ENCODE results near the gene SCFD2. TPM values are rescaled to one million over a fixed set of nuclear protein-coding genes. Genes with fewer than 3 reads are reported as not detected.

SCFD2 gene
- total and polyA plus RNA-seq, 2 experiments from 2014 or later: 30.7 to 33.2 TPM

DNA sequence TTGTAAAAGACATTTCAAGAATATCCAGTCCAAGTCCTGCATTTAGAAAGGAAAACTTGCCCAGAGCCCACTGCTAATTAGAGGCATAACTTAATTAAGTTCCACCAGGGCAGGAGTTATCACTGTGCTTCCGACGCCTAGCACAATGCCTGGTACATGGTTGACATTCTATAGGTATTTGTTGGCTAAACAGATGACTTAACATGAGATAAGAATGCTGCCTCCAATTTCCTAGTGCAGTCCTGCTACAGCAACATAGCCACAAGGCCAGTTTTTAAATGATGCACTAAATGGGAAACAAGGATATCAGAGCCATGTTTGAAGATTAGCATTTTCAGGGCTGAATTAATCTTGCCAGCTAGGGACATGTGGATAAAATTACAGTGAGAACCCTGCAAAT, 339.6 kb downstream of the SCFD2 start:
- Histone ChIP-seq H3K4me3 (no peak overlapping the region), H3K36me3 (ENCODE audit: low read depth) (no peaks in the 10 kb centered on the region), H3K9me2 (ENCODE audit: insufficient read depth) (no peaks in the 10 kb centered on the region), H3K9me3 (ENCODE audit: low read depth) (no peaks in the 10 kb centered on the region), H4K20me1 (ENCODE audit: insufficient read depth) (no peaks in the 10 kb centered on the region), H3K79me2 (ENCODE audit: insufficient read depth) (0 out of 2 replicates have a peak, but pooled peaks cover 20% of the 10 kb centered on the region), H3K27me3 (replicated peaks; ENCODE audit: insufficient read depth) (no peaks in the 10 kb centered on the region), H3K4me2 (ENCODE audit: unreplicated experiment) (no peak overlapping the region), H3K4me1 (ENCODE audit: insufficient read depth) (peaks cover under 1% of the 10 kb centered on the region; the same call in 1 of the 2 replicates), H3F3A (ENCODE audit: insufficient read depth) (peaks cover 2% of the 10 kb centered on the region; the same call in 1 of the 2 replicates), H3K9ac (no peak overlapping the region), H3K27ac (no peak overlapping the region), H2AFZ (no peak overlapping the region)
- DNase-seq: no peak
- no peak for TF ChIP-seq EZH2 (IDR thresholded peaks at IDR 0.05; ENCODE audit: insufficient read depth, poor library complexity, severe bottlenecking)
- TF ChIP-seq EZH2phosphoT487 (IDR thresholded peaks at IDR 0.05; ENCODE audit: insufficient read depth, low read depth): no peak
- in situ Hi-C loops (cut with MboI): no loop called here
- 94 to 100% methylated on average over 2 of the region's 2 CpGs for WGBS, 2 experiments (ENCODE audit: low coverage in 1 of 2, low lambda C conversion rate in 2 of 2, missing lambda C conversion rate in 2 of 2)

DNA sequence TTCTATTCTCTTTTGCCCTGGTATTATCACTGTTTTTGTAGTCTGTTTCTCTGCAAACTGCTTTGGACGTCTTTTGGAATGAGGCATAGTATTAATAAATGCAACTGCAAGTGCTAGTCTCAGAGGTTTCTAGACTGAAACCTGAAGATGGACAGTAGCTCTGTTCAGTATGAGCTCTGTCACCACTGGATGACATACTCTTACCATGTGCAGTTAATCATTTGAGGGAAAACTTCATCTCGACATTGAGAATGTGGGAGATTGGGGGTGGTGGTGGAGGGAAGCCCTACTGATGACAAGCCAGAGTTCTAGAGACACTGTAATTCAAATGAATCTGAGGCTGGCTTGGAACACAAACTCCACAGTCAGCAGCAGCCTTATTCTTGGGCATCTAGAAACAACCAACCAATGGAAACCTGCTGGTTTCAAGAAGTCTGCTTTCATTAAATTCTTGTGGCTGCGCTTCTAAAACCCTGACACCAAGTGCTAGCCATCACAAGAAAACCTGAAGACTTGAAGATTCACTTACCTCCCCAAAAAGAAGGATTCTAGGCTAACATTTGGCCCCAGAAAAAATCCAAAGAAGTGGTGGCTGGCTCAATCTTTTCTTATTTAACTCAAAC, 342.1 kb downstream of the SCFD2 start:
- in situ Hi-C loops (cut with MboI): loop anchor here (25.0 kb wide), 3 partner anchors 339 to 889 kb away; partner anchors contain the start of gene SCFD2
- Histone ChIP-seq H3F3A (ENCODE audit: insufficient read depth) (peaks cover 21% of the 10 kb centered on the region), H4K20me1 (ENCODE audit: insufficient read depth) (no peaks in the 10 kb centered on the region), H3K9ac (no peak overlapping the region), H3K4me2 (ENCODE audit: unreplicated experiment) (no peak overlapping the region), H3K4me1 (ENCODE audit: insufficient read depth) (peaks cover 25% of the 10 kb centered on the region), H3K27me3 (replicated peaks; ENCODE audit: insufficient read depth) (no peaks in the 10 kb centered on the region), H2AFZ (no peak overlapping the region), H3K9me2 (ENCODE audit: insufficient read depth) (no peaks in the 10 kb centered on the region), H3K79me2 (ENCODE audit: insufficient read depth) (0 out of 2 replicates have a peak, but pooled peaks cover 14% of the 10 kb centered on the region), H3K36me3 (ENCODE audit: low read depth) (no peaks in the 10 kb centered on the region), H3K9me3 (ENCODE audit: low read depth) (no peaks in the 10 kb centered on the region), H3K4me3 (no peak overlapping the region), H3K27ac (no peak overlapping the region)
- 82 to 86% methylated on average over 3 of the region's 3 CpGs for WGBS, 2 experiments (ENCODE audit: low coverage in 1 of 2, low lambda C conversion rate in 2 of 2, missing lambda C conversion rate in 2 of 2)
- DNase-seq: no peak
- no peak for TF ChIP-seq EZH2phosphoT487 (IDR thresholded peaks at IDR 0.05; ENCODE audit: insufficient read depth, low read depth)
- TF ChIP-seq EZH2 (IDR thresholded peaks at IDR 0.05; ENCODE audit: insufficient read depth, poor library complexity, severe bottlenecking): no peak

DNA sequence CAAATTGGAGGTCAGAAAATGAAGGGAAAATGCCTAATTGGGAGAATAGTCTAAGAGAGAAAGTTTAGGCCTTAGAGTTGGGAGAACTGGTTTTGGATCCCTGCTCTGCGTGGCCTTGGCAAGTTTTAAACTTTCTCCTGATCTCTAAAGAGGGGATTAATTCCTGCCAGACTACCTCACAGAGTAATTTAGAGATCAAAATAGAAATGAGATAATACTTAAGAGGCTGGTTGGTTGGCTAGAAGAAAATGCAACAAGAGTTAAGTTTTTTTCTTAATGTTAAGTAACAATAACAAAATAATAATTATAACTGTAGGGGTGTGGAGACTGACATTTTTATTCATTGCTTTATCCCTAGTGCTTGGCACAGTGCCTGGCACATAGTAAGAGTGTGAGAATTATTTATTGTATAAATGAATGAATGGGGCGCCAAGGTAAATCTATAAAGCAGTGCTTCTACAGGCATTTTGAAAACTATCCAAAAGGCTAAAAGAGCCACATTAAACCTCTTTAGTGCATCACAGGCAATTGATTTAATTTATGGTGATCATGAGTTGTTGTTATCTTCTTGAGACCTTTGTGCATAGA, 343.3 kb downstream of the SCFD2 start:
- H3K27ac ChIP-seq: no peak overlapping the region
- H3K27me3 ChIP-seq (replicated peaks; ENCODE audit: insufficient read depth): no peaks in the 10 kb centered on the region
- H3K9ac ChIP-seq: no peak overlapping the region
- WGBS, 2 experiments (ENCODE audit: low coverage in 1 of 2, low lambda C conversion rate in 2 of 2, missing lambda C conversion rate in 2 of 2): 98% methylated on average over 2 of the region's 2 CpGs
- H3K4me3 ChIP-seq: no peak overlapping the region
- H3K4me2 ChIP-seq (ENCODE audit: unreplicated experiment): no peak overlapping the region
- in situ Hi-C loops (cut with MboI): loop anchor here (25.0 kb wide), 3 partner anchors 340 to 890 kb away; partner anchors contain the start of gene SCFD2
- H3K36me3 ChIP-seq (ENCODE audit: low read depth): no peaks in the 10 kb centered on the region
- H4K20me1 ChIP-seq (ENCODE audit: insufficient read depth): no peaks in the 10 kb centered on the region
- H3K4me1 ChIP-seq (ENCODE audit: insufficient read depth): peaks cover 25% of the 10 kb centered on the region
- no peaks in the 10 kb centered on the region for H3K9me3 ChIP-seq (ENCODE audit: low read depth)
- no peak for TF ChIP-seq EZH2phosphoT487 (IDR thresholded peaks at IDR 0.05; ENCODE audit: insufficient read depth, low read depth)
- H3K79me2 ChIP-seq (ENCODE audit: insufficient read depth): 0 out of 2 replicates have a peak, but pooled peaks cover 14% of the 10 kb centered on the region
- no peak for DNase-seq
- H3F3A ChIP-seq (ENCODE audit: insufficient read depth): peaks cover 21% of the 10 kb centered on the region
- no peaks in the 10 kb centered on the region for H3K9me2 ChIP-seq (ENCODE audit: insufficient read depth)
- no peak overlapping the region for H2AFZ ChIP-seq

DNA sequence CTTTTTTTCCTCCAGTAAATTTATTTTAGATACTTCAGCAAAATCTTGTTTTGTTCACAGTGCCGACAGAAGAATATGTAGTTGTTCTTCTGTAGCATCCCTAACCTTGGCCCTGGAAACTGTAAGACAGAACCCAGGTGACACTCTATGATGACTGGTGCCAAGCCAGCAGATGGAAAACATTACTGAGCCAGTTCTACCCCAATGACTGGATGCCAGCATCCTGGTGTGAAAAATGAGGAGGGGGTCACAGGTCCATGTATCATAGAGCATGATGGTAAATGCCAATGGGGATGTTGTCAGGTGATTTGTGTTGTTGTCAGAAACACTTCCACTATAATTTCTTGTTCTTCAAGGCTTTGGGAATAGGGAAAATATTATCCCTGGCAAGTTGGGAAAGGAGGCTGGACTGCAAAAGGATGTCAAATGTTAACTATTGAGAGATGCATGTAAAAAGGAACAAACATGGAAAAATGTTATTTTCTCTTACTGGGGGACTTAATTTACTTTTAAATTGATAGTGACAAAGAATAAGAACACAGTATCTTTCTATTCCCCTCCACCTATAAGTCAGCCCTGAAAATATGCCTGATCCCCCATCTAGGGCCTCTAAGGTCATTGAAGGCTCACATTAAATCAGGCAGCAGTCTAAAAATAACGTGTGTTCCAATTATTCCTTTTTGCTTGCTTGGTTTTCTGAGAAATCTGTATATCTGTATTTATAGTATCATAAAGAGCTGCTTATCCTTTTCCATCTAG, 343.9 kb downstream of the SCFD2 start:
- WGBS, 2 experiments (ENCODE audit: low coverage in 1 of 2, low lambda C conversion rate in 2 of 2, missing lambda C conversion rate in 2 of 2): 96 to 99% methylated on average over 2 of the region's 2 CpGs
- H3K27me3 ChIP-seq (replicated peaks; ENCODE audit: insufficient read depth): no peaks in the 10 kb centered on the region
- no peak overlapping the region for H3K27ac ChIP-seq
- H2AFZ ChIP-seq: no peak overlapping the region
- no peaks in the 10 kb centered on the region for H3K9me3 ChIP-seq (ENCODE audit: low read depth)
- TF ChIP-seq EZH2phosphoT487 (IDR thresholded peaks at IDR 0.05; ENCODE audit: insufficient read depth, low read depth) (no peak), EZH2 (IDR thresholded peaks at IDR 0.05; ENCODE audit: insufficient read depth, poor library complexity, severe bottlenecking) (no peak)
- peaks cover 25% of the 10 kb centered on the region for H3K4me1 ChIP-seq (ENCODE audit: insufficient read depth)
- no peak overlapping the region for H3K9ac ChIP-seq
- peaks cover 24% of the 10 kb centered on the region for H3F3A ChIP-seq (ENCODE audit: insufficient read depth)
- no peaks in the 10 kb centered on the region for H3K9me2 ChIP-seq (ENCODE audit: insufficient read depth)
- no peaks in the 10 kb centered on the region for H4K20me1 ChIP-seq (ENCODE audit: insufficient read depth)
- H3K4me3 ChIP-seq: no peak overlapping the region
- in situ Hi-C loops (cut with MboI): loop anchor here (25.0 kb wide), 3 partner anchors 340 to 890 kb away; partner anchors contain the start of gene SCFD2
- no peaks in the 10 kb centered on the region for H3K36me3 ChIP-seq (ENCODE audit: low read depth)
- no peak for DNase-seq
- H3K79me2 ChIP-seq (ENCODE audit: insufficient read depth): 0 out of 2 replicates have a peak, but pooled peaks cover 14% of the 10 kb centered on the region
- H3K4me2 ChIP-seq (ENCODE audit: unreplicated experiment): no peak overlapping the region
